HuH-7 (cell line): Measurements from ENCODE around the gene SNX32.

Experiments used
- DNase-seq: peaks from one replicate; pipeline ENCODE4 v3.0.0; 2011; ENCODE audit warnings: low spot score

Gene SNX32

DNA sequence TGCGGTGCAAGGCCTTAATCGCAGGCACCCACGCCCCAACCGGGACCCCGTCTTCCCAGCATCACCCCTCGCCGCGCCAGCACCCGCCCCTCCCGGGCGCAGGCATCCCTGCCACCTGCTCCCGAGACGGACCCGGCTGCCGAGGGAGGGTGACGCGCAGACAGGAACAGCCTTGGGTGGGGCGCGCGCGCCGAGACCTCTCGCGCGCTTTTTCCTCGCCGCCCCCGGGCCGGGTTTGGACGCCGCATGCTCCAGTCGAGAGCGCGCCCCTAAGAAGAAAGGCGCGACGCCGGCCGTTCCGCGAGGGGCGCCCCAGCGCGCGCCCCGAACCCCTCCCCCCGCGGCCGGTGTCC is 23.7 kb downstream of the SNX32 start:
- no peak for DNase-seq

DNA sequence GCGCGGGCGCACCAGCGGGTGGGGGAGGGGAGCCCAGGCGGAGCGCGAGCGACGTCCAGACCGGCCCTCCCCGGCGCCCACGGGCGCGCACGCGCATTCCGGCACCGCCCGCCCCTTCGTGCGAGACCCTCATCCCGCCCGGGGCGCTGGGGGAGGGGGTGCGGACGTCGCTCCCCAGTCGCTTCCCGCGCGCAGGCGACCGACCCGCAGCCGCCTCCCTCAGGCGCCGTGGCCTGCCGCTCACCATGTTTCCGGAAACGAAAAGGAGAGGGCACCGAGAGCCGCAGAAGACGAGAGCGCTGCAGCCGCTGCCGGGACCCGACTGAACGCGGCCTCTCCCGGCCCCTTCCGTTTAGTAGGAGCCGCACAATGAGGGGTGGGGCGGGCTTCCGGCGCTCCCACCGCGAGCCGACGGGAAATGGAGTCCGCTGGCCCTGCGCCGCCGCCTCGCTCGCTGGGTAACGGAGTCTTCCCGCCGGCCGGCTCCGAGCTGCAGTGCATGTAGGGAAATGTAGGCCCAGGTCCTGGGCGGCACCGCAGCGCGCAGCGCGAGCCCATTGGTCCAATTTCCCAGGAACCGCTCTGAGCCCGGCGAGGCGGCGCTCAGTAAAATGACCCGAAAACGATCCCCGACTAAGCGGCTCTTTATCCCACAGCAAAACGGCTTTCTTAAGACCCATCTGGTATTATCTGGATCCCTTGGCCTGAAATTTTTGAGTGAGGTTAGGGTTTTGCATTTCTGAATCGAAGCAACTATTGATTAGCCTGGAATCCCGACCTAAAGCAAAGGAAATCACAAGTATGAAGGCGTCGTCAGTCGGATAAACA is 24.3 kb downstream of the SNX32 start, which contains the start of gene CFL1:
CFL1 (minus strand) TSS at position 328 of the 828 bp plus-strand sequence; CDS start at position 247, 81 bp downstream.
- DNase-seq, result peak; percentile 82

DNA sequence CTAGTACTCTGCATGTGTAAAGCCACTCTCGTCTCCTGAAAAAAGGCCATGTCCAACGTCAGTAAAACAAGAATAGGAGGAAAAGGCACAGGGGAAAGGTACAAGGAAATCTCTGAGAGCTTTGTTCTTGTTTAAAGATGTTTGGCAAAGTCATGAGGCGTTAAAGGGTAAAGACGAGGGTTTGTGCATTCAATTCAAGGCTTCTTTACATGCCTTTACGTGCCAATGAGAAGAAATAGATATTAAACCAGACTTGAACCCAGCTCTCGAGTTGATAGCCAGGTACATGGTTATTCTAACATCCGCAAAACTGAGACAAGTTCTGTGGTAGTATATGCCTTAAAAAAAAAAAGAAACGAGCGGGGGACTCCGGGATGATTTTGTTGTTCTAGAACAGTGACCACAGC is 24.9 kb downstream of the SNX32 start:
- no peak for DNase-seq

DNA sequence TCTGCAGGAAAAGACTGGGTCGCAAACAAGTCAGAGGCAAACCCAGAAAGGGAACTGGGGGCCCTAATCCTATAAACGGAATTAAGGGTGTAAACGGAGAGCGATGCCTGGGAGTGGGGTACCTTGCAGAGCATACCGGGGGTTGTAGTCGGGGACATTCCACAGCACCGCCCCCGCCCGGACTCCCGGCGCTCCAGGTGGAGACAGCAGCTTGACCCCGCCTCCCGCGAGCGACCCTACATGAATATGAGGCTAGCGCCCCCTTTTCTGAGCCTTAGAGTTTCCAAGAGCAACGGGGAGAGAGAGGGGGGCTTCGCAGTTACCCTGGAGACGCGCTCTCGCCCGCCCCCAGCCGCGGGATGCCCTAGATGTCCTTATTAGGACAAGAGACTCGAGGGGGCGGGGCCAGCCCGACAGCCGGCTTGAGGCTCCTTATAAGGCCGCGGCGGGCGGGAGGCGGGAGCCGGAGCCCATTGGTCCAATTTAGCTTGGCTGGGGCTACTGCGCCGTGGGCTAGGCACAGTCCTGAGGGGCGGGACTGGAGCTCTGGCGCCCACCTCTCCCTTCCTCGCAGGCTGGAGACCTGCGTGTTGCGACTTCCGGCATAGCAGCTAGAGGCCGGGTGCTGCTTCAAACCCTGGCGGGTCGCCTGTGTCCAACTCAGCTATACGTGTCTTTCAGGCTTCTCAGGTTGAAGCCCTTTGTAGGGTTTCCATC is 25.5 kb downstream of the SNX32 start:
- peak; percentile 93 for DNase-seq

DNA sequence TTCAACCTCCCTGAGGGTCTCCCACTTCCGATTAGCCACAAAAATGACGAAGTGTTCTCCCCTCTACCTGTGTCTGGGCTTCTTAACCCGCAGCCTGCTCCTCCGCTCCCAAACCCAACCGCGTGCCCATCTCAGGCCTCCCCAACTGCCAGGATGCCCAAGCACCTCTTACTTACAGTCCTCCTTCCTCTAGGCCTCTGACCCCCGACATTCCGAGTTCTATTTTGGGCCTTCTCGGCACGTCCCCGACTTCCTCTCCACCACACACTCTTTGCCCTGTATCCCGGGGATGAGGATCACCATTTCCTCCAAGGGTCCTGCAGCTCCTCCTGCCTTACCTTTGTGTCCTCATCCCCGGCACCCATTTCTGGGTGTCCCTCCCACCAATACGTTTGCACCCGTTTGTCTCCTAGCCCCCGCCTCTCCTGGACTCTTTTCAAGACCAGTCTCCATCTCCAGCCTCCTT is 26.1 kb downstream of the SNX32 start:
- no peak for DNase-seq

DNA sequence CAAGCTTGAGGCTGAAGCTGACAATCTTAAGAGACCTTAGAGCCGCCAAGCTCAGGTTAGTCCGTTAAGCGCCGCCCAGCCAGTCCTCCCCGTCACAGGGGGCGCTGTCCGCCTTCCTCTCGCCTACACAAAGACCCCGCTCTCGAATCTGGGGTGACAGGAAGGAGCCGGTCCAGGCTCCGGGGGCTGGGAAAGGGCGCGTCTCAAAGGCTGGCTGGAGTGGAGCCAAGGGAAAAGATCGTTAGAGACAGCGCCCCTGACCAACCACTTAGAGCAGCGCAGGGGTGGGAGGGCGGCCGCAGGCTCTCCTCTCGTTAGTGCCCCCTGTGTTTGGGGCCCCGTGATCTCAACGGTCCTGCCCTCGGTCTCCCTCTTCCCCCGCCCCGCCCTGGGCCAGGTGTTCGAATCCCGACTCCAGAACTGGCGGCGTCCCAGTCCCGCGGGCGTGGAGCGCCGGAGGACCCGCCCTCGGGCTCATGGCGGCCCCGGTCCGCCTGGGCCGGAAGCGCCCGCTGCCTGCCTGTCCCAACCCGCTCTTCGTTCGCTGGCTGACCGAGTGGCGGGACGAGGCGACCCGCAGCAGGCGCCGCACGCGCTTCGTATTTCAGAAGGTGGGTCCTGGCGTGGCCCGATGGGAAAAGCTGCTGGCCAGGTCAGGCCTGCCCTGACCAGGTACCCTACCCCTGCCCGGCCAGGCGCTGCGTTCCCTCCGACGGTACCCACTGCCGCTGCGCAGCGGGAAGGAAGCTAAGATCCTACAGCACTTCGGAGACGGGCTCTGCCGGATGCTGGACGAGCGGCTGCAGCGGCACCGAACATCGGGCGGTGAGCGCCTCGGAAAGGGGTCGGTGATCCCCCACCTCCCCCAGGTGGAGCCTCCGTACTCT is 26.8 kb downstream of the SNX32 start, which contains the start of gene MUS81:
MUS81 (plus strand) TSS at position 156 of the 887 bp plus-strand sequence; CDS start at position 477, 321 bp downstream.
- peak; percentile 92 for DNase-seq

DNA sequence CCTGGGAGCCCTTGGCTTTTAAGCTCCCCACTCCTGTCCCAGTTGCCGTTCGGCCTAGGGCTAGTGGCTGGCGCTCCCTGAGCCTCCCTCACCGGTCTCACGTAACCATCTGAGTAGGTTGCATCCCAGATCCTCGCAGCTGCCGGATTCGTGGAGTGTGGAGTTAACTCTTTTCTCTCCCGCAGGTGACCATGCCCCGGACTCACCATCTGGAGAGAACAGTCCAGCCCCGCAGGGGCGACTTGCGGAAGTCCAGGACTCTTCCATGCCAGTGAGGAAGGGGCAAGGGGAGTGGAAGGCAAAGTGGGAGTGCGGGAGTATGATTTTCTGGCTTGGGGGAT is 27.4 kb downstream of the SNX32 start:
- DNase-seq, result no peak

DNA sequence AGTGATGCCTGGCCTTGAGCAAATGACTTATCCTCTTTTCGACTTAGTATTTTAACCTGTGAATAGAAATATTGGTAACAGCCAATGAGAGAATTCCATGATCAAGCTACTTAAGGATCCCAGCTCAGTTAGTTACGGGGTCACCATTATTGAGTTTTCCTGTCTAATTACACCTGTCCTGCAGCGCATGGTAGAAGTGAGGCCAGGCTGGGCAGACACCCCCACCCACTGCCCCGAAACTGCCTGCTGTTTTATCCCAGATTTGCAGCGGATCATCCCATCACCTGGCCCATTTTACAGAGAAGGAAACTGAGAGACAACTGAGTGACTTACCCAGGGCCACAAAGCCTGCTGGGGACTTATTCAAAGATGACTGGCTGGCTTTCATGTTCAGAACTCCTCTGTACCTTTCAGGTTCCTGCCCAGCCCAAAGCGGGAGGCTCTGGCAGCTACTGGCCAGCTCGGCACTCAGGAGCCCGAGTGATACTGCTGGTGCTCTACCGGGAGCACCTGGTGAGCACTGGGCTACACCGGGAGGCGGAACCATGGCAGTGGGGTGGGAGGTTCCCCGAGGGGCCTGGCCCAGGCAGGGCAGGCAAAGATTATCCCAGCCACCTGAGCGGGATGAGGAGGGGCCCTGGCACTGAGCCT is 27.9 kb downstream of the SNX32 start:
- DNase-seq, result no peak

DNA sequence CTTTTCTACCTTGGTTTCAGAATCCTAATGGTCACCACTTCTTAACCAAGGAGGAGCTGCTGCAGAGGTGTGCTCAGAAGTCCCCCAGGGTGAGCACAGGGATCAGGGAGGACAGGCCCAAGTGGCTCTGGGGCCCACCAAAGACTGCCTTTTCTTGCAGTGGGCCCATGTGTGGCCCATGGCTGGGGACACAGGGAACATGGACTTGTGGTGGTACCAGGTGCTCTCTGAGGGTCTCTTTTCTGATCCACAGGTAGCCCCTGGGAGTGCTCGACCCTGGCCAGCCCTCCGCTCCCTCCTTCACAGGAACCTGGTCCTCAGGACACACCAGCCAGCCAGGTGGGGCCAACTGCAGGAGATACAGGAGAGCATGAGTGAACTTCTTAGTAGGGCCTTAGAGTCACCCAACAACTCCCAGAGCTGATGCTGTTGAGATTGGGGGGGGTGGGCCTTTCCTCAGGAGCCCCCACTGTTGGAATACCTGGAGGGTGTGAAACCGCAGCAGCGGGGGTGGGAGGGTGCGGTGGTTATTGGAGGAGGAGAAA is 28.5 kb downstream of the SNX32 start:
- no peak for DNase-seq

DNA sequence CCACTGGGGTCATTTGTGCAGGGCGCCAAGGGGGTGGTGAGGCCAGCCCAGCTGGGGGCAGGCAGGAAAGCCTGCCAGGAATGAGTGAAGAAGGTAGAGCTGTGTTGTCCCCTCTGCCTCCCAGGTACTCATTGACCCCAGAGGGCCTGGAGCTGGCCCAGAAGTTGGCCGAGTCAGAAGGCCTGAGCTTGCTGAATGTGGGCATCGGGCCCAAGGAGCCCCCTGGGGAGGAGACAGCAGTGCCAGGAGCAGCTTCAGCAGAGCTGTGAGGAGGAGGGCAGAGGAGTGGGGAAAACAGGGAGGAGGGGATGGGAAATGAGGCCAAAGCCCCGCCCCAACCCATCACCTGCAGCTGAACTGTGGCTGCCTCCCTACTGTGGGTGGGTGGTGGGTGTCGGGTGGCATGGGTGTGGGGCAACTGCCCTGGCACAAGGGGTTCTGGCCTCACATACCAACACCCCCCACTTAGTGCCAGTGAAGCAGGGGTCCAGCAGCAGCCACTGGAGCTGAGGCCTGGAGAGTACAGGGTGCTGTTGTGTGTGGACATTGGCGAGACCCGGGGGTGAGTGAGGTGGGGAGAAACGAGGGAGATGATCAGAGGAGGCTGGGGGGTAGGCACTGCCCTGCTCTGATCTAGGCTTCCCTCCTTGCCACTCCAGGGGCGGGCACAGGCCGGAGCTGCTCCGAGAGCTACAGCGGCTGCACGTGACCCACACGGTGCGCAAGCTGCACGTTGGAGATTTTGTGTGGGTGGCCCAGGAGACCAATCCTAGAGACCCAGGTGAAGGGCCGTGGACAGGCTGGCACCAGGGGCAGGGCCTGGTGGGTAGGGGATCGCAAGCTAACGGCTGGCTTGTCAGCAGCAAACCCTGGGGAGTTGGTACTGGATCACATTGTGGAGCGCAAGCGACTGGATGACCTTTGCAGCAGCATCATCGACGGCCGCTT is 29.5 kb downstream of the SNX32 start:
- DNase-seq, result no peak

DNA sequence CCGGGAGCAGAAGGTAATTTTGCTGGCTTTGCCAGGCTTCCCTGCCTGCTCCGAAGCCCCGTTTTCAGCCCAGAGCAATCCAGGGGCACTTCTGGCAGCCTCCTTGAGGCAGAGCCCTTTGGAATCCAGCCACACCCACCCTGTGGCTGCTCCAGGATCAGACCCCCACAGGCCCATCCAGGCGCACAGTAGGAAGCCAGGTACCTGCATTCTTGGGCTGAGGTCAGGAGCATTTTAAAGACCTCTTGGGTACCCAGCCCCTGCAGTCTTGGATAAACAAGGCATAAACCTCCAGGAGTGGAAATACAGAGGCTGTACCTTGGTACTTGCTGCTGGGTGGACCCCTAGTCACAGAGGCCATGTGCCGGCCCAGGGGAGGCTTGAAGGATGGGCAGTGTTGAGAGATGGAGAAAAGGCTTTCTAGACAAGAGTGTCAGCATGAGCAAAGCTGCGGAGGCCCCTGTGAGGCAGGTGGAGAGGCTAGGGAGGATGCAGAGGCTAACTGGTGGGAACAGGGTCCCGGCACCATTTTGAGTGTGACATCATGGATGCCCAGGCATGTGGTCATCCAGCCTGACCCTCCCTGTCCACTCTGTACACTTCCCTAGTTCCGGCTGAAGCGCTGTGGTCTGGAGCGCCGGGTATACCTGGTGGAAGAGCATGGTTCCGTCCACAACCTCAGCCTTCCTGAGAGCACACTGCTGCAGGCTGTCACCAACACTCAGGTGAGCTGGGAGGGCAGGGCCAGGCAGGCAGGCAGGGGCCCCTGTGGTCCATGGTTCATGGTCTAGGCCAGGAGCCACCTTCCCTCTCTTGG is 30.3 kb downstream of the SNX32 start:
- DNase-seq, result no peak

DNA sequence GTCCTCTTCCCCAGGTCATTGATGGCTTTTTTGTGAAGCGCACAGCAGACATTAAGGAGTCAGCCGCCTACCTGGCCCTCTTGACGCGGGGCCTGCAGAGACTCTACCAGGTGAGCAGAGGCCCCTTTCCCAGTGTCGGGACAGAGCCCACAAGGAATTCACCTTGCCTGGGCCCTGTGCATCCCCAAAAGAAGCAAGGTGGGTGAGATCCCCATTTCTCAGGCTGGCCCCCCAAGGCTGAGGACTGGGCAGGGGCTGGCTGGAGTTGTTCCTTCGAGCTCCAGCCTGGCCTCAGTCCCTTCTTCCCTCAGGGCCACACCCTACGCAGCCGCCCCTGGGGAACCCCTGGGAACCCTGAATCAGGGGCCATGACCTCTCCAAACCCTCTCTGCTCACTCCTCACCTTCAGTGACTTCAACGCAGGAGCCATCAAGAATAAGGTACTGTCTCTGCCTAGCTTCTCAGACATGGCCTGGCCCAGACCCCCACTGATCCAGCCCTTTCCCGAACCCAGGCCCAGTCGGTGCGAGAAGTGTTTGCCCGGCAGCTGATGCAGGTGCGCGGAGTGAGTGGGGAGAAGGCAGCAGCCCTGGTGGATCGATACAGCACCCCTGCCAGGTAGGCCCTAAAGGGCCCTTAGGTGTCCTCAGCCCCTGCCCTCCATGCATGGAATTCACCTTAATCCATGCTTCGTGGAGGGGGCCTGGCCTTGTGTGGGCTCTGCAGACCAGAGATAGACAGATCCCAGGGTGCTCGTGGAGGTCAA is 31.1 kb downstream of the SNX32 start:
- no peak for DNase-seq

DNA sequence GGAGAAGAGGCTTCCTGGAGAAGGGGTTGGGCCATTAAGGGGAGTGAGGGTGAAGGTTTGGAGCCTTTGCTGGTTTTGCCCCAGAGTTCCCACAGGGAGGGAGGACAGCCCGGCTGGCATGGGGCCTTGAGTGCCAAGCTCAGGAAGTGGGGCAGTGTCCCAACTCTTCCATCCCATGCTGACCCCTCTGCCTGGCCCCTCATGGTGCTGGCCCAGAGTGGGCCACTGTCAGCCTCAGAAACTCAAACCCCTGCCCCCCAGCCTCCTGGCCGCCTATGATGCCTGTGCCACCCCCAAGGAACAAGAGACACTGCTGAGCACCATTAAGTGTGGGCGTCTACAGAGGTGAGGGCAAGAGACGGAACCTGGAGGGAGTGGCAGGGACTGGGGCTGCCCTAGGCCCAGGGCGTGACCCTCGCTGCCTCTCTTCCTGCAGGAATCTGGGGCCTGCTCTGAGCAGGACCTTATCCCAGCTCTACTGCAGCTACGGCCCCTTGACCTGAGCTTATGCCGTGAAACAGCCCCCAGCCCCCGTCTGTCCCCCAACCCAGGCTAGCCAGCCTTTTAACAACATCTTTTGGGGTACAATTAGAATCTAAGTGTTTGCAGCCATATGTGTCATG is 31.9 kb downstream of the SNX32 start:
- DNase-seq, result no peak

DNA sequence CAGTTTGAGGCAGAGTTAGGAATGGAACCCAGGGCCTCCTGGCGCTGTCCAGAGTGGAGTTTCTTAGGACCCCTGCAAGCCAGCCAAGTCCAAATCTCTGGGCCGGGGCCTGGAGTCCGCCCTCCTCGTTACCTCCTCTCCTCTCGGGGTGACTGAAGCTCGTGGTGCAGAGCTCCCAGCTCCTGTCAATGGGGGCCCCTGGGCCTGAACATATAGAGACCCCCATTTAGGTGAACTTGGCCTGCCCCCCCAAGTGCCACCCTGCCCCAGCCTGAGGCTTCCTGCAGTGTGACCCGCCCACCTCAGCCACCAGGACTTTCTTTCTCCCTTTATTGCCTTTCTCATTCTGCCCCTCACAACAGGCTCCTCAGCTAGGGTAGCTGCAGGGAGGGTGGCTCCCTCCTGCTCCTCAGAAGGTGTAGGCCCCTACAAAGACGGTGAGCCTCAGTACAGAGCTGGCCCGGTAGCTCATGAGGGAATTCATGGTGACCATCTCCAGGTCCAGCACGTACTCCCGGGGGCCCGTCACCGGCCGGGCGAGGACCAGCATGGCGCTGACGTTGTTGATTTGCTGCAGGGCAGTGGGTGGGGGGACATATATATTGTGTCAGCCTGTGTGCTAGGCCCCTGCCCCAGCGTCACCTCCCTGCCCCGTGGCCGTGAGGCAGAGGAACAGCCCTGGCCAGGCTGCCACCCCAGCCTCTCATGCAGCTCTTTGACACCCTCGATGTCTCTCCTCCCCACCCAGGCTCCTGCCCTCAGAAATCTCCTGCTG is 32.9 kb downstream of the SNX32 start:
- no peak for DNase-seq

DNA sequence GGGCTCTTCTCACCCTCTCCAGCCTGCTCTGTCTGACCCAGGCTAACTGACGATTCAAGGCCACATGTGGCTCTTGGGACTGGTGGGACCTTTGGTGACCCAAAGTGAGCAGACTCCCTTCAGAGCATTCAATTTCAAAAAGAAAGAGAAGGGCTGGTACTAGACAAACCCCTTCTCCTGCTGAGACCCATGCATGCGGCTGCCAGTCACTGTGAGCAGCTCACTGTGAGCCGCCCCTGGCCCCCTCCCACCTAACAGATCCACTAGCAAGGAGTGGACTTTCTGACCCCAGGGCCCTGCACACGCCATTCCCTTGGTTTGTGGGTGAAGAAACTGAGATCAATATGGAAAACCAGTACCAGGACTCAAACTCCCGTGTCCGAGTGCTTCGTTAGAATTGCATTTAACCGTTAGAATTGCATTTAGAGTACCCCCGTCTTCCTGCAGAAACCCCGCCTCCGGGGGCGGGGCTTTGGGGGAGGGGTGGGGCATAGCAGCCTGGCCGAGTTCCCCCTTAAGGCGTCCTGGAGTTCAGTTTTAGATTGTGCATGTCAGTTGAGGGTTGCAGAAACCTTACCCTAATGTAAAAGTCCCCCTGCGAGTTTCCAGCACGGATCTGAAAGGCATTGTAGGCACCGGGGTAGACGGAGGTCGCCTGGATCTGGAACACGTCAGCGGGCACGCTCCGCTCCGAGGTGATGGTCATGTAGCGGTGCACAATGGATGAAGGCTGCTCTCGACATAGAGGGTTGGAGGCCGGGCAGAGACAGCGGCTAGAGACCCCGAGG is 33.7 kb downstream of the SNX32 start:
- no peak for DNase-seq

DNA sequence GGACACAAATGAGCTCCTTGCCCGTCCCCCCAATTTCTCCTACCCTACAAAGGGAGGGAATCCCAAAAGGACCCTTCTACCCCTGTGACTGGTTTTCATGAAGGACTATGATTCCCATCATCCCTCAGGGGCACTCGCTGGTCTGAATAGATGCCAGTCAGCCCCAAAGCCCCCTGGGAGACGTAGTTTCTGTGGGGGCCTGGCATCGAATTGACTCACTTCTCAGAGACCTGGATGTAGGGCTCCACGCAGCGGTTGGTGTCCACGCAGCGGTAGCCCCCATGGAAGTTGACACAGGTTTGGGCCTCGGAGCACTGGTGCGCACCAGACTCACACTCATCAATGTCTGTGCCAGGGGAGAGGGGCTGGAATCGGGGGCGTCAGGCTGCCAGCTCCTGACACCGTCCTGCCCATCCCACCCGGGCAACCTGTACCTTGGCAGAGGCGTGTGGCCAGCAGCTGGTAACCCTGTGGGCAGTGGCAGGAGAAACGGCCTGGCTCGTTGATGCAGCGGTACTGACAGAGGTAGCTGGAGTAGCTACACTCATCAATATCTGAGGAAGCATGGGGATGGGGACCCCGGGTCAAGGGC is 34.4 kb downstream of the SNX32 start:
- DNase-seq, result no peak
